ENCODE data around the gene PMEL. TPM values are rescaled to one million over a fixed set of nuclear protein-coding genes. Genes with fewer than 3 reads are reported as not detected.
A peak's percentile ranks its signal among the peaks of the same experiment; 100 is the strongest.

Gene PMEL
- polyA plus RNA-seq, 1 of the 3 experiments (the other 2 are of a cell fraction) = 1.8 TPM

DNA sequence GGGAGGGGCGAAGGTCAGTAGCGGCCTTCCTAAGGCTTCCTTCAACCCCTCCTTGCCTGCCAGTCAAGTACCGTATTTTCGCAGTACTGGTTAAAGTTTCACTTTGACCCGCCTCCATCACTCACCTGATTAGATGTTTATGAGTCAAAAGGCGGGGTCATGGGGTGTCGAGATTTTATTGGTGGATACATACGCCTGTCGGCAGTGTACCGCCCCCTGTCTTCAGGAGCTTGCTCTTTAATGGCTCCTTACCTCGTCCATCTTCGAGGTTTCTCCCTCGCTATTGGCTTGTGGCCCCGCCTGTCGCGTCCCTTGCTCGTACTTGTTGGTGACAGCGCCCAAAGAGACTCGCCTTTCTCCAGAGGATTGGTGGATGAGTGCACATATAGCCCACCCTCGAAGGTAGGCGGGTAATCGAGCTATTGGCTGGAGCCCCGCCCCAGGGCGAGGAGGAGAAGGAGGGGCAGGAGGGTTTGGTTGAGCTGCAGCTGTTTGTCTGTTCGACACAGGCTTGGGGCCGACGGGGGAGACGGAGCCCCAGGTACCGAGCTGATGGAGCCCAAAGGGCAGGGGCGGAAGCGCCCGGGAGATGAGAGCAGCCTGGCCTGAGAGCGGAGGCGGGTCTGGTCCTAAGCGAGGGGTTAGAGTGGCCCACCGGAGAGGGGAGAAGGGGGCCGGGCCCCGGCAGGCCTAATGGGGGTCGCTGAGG lies 7.9 kb upstream of the PMEL start, which contains the start of gene RAB5B (continued):
- TF ChIP-seq TEAD4 (IDR thresholded peaks at IDR 0.05; ENCODE audit: borderline replicate concordance, insufficient read depth) = no peak
- TF ChIP-seq YY1 (IDR thresholded peaks at IDR 0.05; ENCODE audit: low read depth) = peak; percentile 44; the same call in 1 of the 2 replicates
- no peak; the same call in 1 of the 2 replicates for TF ChIP-seq FOXJ3 (CRISPR knock-in tag; IDR thresholded peaks at IDR 0.05)

DNA sequence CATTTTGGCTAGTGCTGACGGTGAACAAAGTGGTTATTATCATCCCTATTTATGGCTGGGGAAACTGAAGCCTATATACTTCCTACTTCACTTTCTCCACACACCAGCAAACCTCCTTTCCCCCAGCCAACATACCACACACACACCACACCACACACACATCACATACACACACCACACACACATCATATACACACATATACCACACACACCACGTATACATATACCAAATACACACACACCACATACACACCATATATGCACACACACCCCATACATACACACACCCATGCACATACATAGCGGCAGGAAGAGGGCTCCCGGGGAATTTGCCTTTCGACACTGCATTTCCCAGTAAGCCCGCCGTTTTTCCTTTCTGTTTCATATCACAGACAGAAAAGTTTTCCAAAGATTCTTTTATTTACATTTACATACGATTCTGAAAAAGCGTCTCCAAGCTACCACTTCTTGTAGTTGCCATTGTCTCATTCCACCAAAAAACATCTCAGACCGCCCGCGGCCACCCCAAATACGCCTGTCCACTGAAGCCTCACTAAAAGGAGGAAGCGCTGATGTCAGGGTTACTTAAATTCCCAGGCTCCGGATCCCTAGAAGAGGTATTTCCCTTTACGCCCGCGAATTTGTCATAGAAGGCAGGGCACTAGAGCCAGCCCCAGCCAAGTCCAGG lies 7.2 kb upstream of the PMEL start:
- Histone ChIP-seq H3K4me2 (peak overlapping the region; percentile 81), H3K27ac (ENCODE audit: low read depth in 2 of 2, low read length in 1 of 2) (peak overlapping the region; percentile 24 to 94), H3K79me2 (ENCODE audit: insufficient read depth) (peaks cover 54% of the 10 kb centered on the region), H3F3A (replicated peaks; ENCODE audit: insufficient read depth) (peaks cover 18% of the 10 kb centered on the region), H4K20me1 (ENCODE audit: insufficient read depth) (no peaks in the 10 kb centered on the region), H3K9ac (peak overlapping the region; percentile 73), H3K9me3 (no peaks in the 10 kb centered on the region), H2AFZ (ENCODE audit: low read depth) (peak overlapping the region; percentile 63), H3K27me3 (ENCODE audit: insufficient read depth) (no peaks in the 10 kb centered on the region), H3K9me2 (no peaks in the 10 kb centered on the region), H3K4me1 (ENCODE audit: control insufficient read depth in 1 of 2, insufficient read depth in 2 of 2, low read depth in 1 of 2, low read length in 1 of 2) (peaks cover 7 to 9% of the 10 kb centered on the region in 2 experiments; a peak in 3 of 4 replicates), H3K36me3 (replicated peaks in 1 of 2; ENCODE audit: control insufficient read depth in 1 of 2, insufficient read depth in 2 of 2, low read length in 1 of 2) (peaks cover 10 to 23% of the 10 kb centered on the region in 2 experiments), H3K4me3 (ENCODE audit: low read depth in 2 of 2, low read length in 1 of 2) (peak overlapping the region; percentile 55 to 67)
- WGBS (ENCODE audit: low lambda C conversion rate) = 7% methylated on average over 18 of the region's 18 CpGs
- ChIA-PET POLR2A (interaction anchor here (0.6 to 2.1 kb wide), 11 partner anchors 9 to 327 kb away, joined by 3 to 15 read pairs (median 5); partner anchors contain the start of genes CS, DNAJC14, IKZF4 and ORMDL2), CTCF (interaction anchor here (1.2 to 2.8 kb wide), 5 partner anchors 12 to 234 kb away, joined by 3 to 28 read pairs (median 9); partner anchors contain the start of gene SUOX)
- TF ChIP-seq NFIC (IDR thresholded peaks at IDR 0.05; ENCODE audit: borderline replicate concordance) (no peak), GABPA (IDR thresholded peaks at IDR 0.05; ENCODE audit: low read depth) (no peak), MXI1 (IDR thresholded peaks at IDR 0.05; ENCODE audit: low read depth, low read length) (no peak), RCOR1 (IDR thresholded peaks at IDR 0.05; ENCODE audit: low read length) (no peak), NRF1 (IDR thresholded peaks at IDR 0.05; ENCODE audit: low read depth, low read length) (no peak), EP300 (IDR thresholded peaks at IDR 0.05; ENCODE audit: borderline replicate concordance in 1 of 2, low read depth in 1 of 2, low read length in 1 of 2) (no peak), TEAD4 (IDR thresholded peaks at IDR 0.05; ENCODE audit: borderline replicate concordance, insufficient read depth) (no peak), GATA2 (CRISPR knock-in tag; IDR thresholded peaks at IDR 0.05) (no peak), JUND (IDR thresholded peaks at IDR 0.05) (no peak), RFX5 (IDR thresholded peaks at IDR 0.05; ENCODE audit: low read length) (no peak), EZH2phosphoT487 (IDR thresholded peaks at IDR 0.05; ENCODE audit: borderline replicate concordance, low read depth) (no peak), YY1 (IDR thresholded peaks at IDR 0.05; ENCODE audit: low read depth) (no peak), SIN3A (IDR thresholded peaks at IDR 0.05; ENCODE audit: borderline replicate concordance, low read depth, low read length) (no peak), RXRA (IDR thresholded peaks at IDR 0.05; ENCODE audit: borderline replicate concordance, low read depth) (no peak), SMC3 (IDR thresholded peaks at IDR 0.05; ENCODE audit: low read depth, low read length) (no peak), CHD2 (IDR thresholded peaks at IDR 0.05; ENCODE audit: low read length, partially characterized antibody) (no peak), FOSL2 (IDR thresholded peaks at IDR 0.05; ENCODE audit: borderline replicate concordance, low read depth) (no peak)
- TF ChIP-seq, protein P1, sequence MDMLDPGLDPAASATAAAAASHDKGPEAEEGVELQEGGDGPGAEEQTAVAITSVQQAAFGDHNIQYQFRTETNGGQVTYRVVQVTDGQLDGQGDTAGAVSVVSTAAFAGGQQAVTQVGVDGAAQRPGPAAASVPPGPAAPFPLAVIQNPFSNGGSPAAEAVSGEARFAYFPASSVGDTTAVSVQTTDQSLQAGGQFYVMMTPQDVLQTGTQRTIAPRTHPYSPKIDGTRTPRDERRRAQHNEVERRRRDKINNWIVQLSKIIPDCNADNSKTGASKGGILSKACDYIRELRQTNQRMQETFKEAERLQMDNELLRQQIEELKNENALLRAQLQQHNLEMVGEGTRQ (IDR thresholded peaks at IDR 0.05; ENCODE audit: borderline replicate concordance, low read depth, low read length) = no peak
- TF ChIP-seq, protein P2, sequence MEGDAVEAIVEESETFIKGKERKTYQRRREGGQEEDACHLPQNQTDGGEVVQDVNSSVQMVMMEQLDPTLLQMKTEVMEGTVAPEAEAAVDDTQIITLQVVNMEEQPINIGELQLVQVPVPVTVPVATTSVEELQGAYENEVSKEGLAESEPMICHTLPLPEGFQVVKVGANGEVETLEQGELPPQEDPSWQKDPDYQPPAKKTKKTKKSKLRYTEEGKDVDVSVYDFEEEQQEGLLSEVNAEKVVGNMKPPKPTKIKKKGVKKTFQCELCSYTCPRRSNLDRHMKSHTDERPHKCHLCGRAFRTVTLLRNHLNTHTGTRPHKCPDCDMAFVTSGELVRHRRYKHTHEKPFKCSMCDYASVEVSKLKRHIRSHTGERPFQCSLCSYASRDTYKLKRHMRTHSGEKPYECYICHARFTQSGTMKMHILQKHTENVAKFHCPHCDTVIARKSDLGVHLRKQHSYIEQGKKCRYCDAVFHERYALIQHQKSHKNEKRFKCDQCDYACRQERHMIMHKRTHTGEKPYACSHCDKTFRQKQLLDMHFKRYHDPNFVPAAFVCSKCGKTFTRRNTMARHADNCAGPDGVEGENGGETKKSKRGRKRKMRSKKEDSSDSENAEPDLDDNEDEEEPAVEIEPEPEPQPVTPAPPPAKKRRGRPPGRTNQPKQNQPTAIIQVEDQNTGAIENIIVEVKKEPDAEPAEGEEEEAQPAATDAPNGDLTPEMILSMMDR (IDR thresholded peaks at IDR 0.05) = no peak
- TF ChIP-seq, protein P3, sequence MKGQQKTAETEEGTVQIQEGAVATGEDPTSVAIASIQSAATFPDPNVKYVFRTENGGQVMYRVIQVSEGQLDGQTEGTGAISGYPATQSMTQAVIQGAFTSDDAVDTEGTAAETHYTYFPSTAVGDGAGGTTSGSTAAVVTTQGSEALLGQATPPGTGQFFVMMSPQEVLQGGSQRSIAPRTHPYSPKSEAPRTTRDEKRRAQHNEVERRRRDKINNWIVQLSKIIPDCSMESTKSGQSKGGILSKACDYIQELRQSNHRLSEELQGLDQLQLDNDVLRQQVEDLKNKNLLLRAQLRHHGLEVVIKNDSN (IDR thresholded peaks at IDR 0.05; ENCODE audit: borderline replicate concordance, low read depth) = no peak
- DNase-seq = no peak

All from SK-N-SH (cell line).